ENCODE measurements around the gene DTWD2.
"Not testable (repeated sequence)": the region's sequence is repeated elsewhere in the genome, so short reads cannot be mapped to it uniquely, and the experiment has no call there.

Gene DTWD2

DNA sequence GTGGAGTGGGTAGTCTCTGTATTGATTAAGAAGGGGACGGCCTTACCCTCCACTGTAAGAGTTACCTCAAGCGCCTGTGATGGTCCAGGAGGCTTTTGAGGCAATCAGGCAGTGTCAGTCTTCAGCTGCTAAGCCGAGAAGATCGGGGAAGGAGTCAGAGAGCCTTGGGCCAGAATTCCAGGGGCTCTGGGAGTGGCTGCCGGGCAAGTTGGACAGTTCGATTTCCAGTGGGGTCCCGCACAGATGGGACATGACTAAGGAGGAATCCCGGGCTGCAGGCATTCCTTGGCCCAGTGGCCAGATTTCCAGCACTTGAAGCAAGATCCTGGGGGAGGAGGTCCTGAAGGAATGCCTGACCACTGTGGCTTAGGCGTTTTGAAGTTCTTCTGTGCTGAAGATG lies 38.0 kb downstream of the DTWD2 start:
- not testable (repeated sequence) for DNase-seq

DNA sequence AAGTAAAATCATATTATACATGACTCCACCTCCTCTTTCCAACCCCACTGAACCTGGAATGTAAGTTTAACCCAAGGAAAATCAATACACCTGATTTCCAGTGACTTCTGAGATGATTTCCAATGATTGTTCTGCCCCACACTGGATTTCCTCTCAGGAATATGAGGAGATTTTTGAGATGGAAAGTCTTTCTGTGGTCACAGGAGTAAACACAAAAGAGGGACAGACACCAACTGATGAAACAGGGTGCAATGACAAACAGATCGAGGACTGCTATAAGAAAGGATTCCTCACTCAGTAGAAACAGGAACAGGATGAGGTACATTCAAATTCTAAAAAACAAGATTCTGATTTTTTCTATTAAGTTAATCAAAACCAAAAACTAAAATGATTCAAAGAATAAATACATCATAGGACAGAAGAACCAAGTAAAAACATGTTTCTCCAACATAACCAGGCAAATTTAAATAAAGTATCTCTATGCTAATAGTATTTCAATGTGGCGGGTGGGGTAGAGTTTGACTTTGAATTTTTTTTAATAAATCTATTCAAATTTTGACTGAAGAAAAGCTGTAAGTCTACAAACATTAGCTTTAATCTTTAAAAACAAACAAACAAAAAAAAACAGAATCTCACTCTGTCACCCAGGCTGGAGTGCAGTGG lies 42.1 kb downstream of the DTWD2 start:
- no peak for DNase-seq

DNA sequence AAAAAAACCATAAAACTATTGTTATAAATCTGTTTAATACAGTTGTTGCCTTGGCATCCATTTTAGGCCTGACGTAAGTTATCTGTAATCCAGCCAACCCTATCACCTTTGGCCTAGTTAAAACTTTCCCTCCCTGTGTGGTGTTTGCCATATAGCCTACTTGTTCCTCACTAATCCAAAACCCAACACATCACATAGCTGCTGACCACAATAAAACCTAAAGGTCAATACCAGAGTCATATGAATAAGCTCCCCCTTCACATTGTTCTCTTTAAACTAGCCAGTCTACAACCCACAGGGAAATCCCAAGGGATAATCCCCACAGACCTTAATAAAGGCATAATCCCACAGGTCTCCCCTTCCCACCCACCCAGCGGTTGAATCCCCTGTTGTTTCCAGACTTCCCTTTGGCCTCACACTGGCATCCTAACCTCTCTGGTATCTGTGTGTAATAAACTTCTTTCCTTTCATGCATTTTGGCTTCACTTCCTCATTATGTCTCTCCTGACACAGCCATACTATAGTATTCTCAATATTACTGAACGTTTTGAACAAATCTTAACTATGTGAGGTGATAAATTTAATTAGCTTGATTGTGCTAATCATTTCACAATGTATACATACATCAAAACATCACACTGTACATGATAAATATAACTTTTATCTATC lies 50.8 kb downstream of the DTWD2 start:
- DNase-seq, result no peak

DNA sequence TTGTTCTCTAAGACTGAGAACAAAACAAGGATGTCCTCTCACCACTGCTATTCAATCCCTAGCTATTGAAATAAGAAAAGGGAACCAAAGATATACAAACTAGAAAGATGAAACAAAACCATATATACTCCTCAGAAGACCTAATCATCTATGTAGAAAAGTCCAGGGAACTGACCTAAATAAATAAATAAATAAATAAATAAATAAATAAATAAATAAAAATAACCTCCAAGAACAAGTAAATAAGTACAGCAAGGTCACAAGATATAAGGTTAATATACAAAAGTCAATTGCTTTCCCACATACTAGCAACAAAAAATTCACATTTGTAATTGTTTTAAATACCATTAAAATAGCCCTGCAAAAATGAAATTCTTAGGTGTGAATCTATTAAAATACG lies 54.6 kb downstream of the DTWD2 start:
- DNase-seq, result no peak

DNA sequence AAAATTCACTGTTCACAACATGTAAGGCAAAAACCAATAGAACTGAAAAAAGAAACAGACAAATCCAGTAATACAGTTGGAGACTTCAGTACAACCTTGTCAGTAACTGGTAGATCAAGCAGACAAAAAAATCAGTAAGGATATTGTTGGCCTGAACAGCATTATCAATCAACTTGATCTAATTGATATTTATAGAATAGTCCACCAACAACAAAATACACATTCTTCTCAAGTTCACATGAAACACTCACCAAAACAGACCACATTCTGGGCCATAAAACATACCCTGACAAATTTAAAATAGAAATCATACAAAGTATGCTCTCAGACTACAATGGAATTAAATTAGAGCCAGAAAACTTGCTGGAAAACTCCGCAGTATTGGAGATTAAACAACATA lies 56.8 kb downstream of the DTWD2 start:
- DNase-seq, result no peak

DNA sequence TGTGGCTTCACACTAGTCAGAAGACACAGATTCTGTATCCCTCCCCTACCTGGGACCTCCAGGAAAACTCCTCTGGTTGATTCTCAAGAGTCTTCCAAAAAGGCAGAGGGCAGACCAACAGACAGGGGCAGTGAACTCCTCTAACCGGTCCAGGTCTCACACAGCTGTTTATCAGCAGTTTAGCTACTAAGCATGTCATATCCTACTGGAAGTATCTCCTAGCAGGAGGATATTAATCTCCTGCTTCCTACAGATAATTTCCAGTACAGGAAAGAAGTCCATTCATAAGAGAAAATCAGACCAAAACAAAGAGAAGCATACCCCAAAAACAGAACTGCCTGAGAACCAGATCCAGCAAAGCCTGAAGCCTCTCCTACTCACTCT lies 64.3 kb downstream of the DTWD2 start:
- DNase-seq, result no peak

DNA sequence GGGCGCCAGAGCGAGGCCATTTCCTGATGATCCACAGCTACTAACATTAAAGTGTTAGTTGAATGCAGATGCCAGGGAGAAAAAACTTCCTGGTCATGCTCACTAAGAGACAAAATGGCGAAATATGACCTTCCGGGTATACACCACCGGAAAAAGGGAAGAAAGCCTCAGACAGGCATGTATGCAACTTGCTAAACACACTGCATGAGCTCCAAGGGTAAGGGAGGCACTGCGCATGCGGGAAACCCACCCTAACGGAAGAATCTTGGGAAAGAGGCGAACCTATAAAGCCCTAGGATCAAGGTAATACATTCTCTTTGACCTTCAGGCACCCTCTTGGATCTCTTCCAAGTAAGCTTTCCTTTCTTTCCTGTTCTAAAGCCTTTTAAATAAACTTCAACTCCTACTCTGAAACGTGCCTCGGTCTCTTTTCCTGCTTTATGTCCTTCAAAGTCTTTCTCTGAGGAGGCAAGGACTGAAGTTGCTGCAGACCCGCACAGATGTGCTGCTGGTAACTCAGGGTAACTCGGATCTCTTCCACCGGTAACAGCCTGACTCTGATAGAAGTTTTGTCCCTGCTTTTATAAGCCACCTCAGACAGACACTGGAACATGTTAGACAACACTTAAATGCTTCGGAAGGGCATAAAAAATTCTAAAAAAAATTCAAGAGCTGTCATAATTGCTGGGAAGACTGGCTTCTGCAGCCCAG lies 64.9 kb downstream of the DTWD2 start:
- DNase-seq, result no peak

DNA sequence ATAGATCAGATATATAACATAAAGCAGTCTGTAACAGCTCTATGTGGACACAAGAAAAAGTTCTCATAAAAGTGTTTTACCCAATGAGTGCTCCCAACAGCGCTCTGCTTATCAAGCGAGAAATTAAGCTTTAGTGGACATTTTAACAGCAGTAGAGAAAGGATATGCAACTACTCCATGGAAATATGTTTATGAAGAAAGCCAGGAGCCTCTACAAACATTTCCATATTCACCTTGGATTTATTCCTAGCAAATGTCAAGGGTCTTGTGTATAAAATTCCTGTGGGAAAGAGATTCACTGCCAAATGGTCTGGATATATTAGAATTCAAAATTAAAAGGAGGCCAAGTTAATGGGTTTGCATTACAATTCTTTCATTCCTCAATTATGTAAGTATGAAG lies 66.5 kb downstream of the DTWD2 start:
- DNase-seq, result peak; percentile 11

DNA sequence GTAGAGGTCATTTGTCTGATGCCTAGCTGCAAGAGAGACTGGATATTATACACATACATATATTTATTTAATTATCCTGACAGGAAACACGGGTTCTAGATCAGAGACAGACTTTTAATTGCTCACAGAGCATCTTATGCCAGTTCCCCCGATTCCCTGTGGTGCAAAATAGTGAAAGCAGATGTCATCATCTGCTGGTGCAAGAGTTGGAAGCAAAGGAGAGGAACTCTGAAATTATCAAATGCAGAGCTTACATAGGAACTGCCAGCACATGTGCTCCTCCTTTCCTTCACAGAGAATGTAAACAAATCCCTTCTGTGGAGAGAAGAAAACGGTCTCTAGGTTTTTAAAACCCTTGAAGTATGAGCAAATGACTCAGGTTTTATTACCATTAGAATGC lies 69.3 kb downstream of the DTWD2 start:
- DNase-seq, result peak; percentile 38

DNA sequence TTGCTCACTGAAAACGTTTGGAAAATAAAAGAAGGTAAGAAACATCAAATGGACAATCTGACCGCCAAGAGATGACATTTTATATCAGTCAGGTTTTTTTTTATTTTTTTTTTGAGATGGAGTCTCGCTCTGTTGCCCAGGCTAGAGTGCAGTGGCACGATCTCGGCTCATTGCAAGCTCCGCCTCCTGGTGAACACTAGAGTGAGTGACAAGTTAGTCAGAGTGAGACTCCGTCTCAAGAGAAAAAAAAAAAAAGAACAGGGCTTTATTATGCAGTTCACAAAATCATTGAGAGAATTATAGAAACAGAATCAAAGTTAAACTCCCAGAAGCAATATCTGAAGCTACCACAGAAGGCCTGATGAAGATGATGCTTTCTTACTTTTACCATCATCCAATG lies 70.1 kb downstream of the DTWD2 start:
- no peak for DNase-seq

DNA sequence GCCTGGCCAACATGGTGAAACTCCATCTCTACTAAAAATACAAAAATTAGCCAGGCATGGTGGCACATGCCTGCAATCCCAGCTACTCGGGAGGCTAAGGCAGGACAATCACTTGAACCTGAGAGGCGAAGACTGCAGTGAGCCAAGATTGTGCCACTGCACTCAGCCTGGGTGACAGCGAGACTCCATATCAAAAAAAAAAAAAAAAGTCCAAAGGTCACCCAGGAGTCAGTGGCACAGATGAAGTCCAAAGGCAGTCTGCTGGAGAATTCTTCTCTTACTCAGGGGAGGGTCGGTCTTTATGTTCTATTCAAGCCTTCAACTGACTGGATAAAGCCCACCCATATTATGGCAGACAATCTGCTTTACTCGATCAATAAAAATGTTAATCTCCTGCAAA lies 80.8 kb downstream of the DTWD2 start:
- DNase-seq, result not testable (repeated sequence)

DNA sequence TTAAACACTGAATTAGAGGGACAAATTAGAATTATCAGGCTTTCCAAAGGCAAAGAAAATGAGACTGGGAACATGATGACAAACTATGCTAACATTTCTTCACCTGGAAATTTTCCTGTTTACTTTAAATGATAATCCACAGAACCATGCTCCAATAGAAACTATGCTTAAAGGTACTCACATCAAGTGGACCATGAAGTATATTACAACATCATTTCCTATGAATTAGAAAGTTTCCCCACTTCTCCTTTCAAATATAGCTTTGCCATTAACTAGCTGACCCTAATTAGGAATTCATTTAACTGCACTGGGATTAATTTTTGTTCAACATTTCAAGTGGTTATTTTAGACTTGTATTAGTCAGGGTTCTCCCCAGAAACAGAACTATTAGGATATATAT lies 81.4 kb downstream of the DTWD2 start:
- no peak for DNase-seq

DNA sequence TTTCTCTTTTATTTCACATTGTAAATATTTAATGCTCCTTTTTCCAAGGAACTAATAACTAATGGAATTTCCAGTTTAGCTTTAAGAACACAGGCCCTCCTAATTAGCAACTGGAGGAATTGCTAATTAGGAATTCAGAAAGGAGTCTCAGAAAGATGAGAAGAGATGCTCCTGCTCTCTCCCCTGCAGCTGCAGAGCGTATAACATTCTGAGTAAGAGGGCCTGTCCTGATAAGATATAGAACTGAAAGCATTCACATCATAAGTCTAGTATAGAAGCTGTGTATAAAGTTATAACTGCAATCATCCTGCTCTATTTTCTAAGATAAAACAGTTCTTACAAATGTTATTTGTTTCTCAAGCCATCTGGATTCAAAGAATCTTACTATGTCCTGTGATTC lies 83.2 kb downstream of the DTWD2 start:
- no peak for DNase-seq

DNA sequence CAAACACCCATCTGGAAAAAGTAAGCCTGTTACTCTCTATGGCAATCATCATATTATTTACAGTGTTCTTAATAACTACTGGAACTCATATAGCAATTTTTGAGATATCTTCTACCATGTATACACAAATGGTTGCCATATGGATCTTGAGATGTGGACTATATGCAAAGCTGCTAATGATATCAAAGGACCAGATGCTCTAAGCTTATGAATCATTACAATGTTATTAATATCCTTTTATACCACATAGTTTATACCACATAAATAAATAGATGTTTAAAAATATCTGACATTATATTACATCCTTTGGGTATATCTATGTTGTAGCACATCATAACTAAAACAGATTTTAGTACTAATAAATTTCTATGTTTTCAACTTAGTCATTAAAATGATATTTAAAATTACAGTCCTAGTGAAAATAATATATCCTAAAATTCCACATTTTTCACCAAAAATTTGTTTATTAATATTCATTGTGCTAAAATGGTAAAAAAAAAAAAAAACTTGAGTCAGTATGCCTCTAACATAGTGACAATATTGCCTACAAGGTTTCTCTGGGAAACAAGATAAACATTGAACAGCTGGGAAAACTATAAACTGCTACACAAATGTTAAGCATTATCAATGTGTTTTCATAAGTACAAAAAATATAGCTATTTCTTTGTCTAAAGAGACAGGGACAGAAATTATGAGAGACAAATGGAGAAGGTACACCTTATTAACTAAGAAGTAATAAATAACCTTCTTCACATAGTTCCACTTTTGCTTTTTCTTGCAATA lies 85.5 kb downstream of the DTWD2 start:
- DNase-seq, result no peak

DNA sequence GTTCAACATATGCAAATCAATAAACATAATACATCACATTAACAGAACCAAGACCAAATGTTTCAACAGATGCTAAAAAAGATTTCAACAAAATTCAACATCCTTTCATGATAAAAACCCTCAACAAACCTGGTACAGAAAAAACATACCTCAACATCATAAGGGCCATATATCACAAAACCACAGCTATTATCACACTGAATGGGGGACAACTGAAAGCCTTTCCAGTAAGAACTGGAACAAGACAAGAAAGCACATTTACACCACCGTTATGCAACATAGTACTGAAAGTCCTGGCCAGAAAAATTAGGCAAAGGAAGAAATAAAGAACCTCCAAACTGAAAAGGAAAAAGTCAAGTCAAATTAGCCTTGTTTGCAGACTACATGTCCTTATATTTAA lies 93.6 kb downstream of the DTWD2 start:
- peak; percentile 17 for DNase-seq

DNA sequence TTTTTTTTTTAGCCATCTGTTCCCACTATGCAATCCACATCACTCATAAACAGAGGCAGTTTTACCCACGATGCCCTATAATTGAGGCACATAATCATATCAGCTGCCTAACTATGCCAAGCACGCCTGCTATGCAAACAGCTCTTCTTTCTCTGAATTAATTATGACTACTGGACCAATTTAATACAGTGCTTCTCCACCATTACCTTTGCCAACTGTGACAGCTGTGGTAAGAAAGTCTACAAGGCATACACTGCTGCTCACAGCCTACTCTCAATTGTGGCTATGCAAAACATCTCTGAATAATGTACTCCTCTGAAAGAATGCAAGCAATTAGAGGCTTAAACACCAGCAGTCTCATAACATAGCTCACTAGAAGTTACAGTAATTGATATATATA lies 97.1 kb downstream of the DTWD2 start:
- no peak for DNase-seq

DNA sequence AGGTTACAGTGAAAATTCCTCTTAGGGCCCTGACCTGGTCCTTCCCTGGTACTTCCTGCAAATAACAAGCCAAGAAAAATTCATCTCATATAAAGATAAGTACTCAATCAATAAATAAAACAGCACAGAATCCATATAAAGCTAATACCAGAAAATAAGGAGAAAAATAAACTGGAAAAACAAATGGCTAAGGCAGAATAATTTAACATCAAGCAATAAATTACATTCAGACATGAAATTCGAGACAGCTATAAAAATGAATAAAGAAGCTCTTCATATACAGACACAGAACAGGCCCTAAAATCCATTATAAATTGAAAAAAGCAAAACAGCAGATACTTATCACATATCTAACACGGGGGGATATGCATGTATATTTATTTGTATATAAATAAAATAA lies 99.2 kb downstream of the DTWD2 start:
- no peak for DNase-seq

DNA sequence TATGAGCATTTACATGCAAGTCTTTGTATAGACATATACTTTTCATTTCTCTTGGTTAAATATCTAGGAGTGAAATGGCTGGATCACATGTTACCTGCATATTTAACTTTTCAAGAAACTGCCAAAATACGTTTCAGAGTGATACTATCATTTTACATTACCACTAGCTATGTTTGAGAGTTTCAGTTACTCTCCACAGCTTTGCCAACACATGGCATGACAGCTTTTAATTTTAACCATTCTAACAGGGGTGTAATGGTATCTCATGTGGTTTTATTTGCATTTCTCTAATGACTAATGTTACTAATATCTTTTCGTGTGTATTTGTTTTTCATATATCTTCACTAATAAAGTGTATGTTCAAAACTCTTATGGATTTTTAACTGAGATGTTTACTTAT lies 99.8 kb downstream of the DTWD2 start:
- DNase-seq, result no peak

DNA sequence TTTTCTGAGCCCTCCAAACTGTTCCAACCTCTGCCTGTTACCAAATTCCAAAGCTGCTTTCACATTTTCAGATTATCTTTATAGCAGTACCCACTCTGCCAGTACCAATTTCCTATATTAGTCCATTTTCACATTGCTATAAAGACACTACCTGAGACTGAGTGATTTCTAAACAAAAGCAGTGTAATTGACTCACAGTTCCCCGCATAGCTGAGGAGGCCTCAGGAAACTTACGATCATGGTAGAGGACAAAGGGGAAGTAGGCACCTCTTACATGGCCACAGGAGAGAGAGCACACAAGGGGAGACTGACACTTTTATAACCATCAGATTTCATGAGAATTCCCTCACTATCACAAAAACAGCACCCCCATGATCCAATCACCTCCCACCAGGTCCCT lies 105.0 kb downstream of the DTWD2 start:
- no peak for DNase-seq

DNA sequence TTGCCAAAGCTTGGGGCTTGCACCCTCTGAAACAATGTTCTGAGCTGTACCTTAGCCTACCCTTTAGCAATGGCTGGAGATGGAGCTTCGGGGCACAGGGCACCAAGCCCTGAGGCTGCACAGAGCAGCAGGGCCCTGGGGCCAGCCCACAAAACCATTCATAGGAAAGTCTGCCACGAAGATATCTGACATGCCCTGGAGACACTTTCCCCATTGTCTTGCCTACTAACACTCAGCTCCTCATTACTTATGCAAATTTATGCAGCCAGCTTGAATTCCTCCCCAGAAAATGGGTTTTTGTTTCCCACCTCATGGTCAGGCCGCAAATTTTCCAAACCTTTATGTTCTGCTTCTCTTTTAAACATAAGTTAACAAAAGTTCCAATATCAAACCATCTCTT lies 105.7 kb downstream of the DTWD2 start:
- DNase-seq, result no peak

DNA sequence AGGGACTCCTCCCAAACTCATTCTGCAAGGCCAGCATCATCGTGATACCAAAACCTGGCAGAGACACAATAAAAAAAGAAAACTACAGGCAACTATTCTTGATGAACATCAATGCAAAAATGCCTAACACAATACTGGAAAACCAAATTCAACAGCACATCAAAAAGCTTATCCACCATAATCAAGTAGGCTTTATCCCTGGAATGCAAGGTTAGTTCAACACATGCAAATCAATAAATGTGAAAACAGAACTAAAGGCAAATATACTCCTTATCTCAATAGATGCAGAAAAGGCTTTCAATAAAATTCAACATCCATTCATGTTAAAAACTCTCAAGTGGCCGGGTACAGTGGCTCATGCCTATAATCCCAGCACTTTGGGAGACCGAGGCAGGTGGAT lies 111.5 kb downstream of the DTWD2 start:
- not testable (repeated sequence) for DNase-seq

DNA sequence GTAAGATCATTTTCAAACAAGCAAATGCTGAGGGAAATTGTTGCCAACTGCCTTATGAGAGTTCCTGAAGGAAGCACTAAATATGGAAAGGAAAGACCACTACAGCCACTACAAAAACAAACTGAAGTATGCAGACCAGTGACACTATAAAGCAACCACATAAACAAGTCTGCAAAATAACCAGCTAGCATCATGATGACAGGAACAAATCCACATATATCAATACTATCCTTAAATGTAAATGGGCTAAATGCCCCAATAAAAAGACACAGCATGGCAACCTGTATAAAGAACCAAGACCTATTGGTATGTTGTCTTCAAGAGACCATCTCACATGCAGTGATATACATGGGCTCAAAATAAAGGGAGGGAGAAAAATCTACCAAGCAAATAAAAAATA lies 113.2 kb downstream of the DTWD2 start:
- no peak for DNase-seq

DNA sequence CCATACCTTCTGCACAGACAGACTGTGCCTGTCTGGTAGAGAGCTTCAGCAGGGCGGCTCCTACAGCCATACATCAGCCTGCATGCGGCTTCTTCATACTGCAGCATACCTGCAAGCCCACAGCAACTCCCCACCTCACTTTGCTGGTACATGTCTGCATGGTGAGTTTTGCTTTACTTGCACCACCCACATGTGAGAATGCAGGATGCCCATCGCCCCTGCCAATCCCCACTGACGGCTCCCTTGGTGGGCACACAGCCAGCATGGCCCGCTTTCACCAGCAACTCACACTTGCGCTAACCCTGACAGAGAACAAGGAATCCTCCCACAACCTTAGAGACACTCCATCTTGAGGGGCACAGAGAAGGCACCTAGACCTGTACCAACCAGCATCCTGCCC lies 114.9 kb downstream of the DTWD2 start:
- no peak for DNase-seq
